Calu3 (cell line): ENCODE measurements around the gene PARVG. TPM values are rescaled to one million over a fixed set of nuclear protein-coding genes. Genes with fewer than 3 reads are reported as not detected.

Experiments
- BruUV-seq: library from RNA; stranded (reverse); fragments of 400-500 nt; replicated peaks from 2 replicates; lab custom pipeline; 2021; lab: Mats Ljungman, UMichigan
- CTCF ChIA-PET: fragments of 300-600 bp; sonication (Branson Sonifier 250); formaldehyde crosslinking; loops from one replicate; lab custom pipeline; 2022; ENCODE audit warnings: antibody characterized with exemption; lab: Charles Lee
- DNase-seq: peaks from one replicate; pipeline ENCODE4 v3.0.0; 2022
- H3K27ac Mint-ChIP-seq: one replicate; pipeline ENCODE4 v1.8.0; 2022; ENCODE audit warnings: mixed read lengths; ENCODE audit not compliant: unreplicated experiment
- H3K27me3 Mint-ChIP-seq: one replicate; pipeline ENCODE4 v1.8.0; 2022; ENCODE audit warnings: mixed read lengths; ENCODE audit not compliant: unreplicated experiment
- H3K36me3 Mint-ChIP-seq: one replicate; pipeline ENCODE4 v1.8.0; 2022; ENCODE audit warnings: mild to moderate bottlenecking, moderate library complexity, mixed read lengths; ENCODE audit not compliant: insufficient read depth, unreplicated experiment
- H3K4me1 Mint-ChIP-seq: one replicate; pipeline ENCODE4 v1.8.0; 2022; ENCODE audit warnings: mild to moderate bottlenecking, low read depth, mixed read lengths; ENCODE audit not compliant: unreplicated experiment
- H3K4me3 Mint-ChIP-seq: one replicate; pipeline ENCODE4 v1.8.0; 2022; ENCODE audit warnings: mild to moderate bottlenecking, low read depth, moderate library complexity, mixed read lengths; ENCODE audit not compliant: unreplicated experiment
- H3K9me3 Mint-ChIP-seq: one replicate; pipeline ENCODE4 v1.8.0; 2022; ENCODE audit warnings: low read depth, mixed read lengths; ENCODE audit not compliant: unreplicated experiment
- CTCF ChIP-seq: fragments of 200-600 bp; IDR thresholded peaks from one replicate; pipeline ENCODE4 v1.8.0; 2022; ENCODE audit warnings: antibody characterized with exemption; ENCODE audit not compliant: unreplicated experiment
- intact Hi-C: fragments of 100-400 bp; cut with micrococcal nuclease; formaldehyde crosslinking; loops from one replicate; pipeline ENCODE4 v1.10.0; 2022; ENCODE audit not compliant: unreplicated experiment
- total RNA-seq: library from RNA; stranded (reverse); gene quantifications from 2 replicates; pipeline ENCODE4 v1.2.3, GENCODE V29; 2022

Gene PARVG
- total RNA-seq, 1 experiment from 2014 or later, result not detected

- Mint-ChIP-seq H3K27ac (no peak overlapping the region), H3K9me3 (no peaks in the 10 kb centered on the region), H3K27me3 (no peaks in the 10 kb centered on the region), H3K4me1 (no peaks in the 10 kb centered on the region), H3K4me3 (no peak overlapping the region), H3K36me3 (no peaks in the 10 kb centered on the region)
- no peak for TF ChIP-seq CTCF
- no TSS peak for BruUV-seq
- DNase-seq, result no peak
- intact Hi-C loops, result no loop called here
- CTCF ChIA-PET, result no interaction called here
Measured at GRCh38 chr22:44147008-44147645, 33.6 kb upstream of the PARVG start.

GRCh38 chr22:44147821-44148574 is 32.7 kb upstream of the PARVG start:
- H3K9me3 Mint-ChIP-seq, result no peaks in the 10 kb centered on the region
- CTCF ChIA-PET, result no interaction called here
- no peaks in the 10 kb centered on the region for H3K4me1 Mint-ChIP-seq
- intact Hi-C loops, result no loop called here
- H3K4me3 Mint-ChIP-seq, result no peak overlapping the region
- no peak for TF ChIP-seq CTCF
- no peak overlapping the region for H3K27ac Mint-ChIP-seq
- H3K36me3 Mint-ChIP-seq, result no peaks in the 10 kb centered on the region
- H3K27me3 Mint-ChIP-seq, result no peaks in the 10 kb centered on the region
- no peak for DNase-seq
- no TSS peak for BruUV-seq

GRCh38 chr22:44151676-44152075 is 29.0 kb upstream of the PARVG start:
- no peak overlapping the region for H3K4me3 Mint-ChIP-seq
- CTCF ChIA-PET, result no interaction called here
- no peaks in the 10 kb centered on the region for H3K27me3 Mint-ChIP-seq
- no peaks in the 10 kb centered on the region for H3K4me1 Mint-ChIP-seq
- no peaks in the 10 kb centered on the region for H3K36me3 Mint-ChIP-seq
- BruUV-seq, result no TSS peak
- intact Hi-C loops, result no loop called here
- no peak for TF ChIP-seq CTCF
- H3K9me3 Mint-ChIP-seq, result no peaks in the 10 kb centered on the region
- no peak for DNase-seq
- H3K27ac Mint-ChIP-seq, result no peak overlapping the region

- Mint-ChIP-seq H3K36me3 (no peaks in the 10 kb centered on the region), H3K27me3 (no peaks in the 10 kb centered on the region), H3K4me1 (no peaks in the 10 kb centered on the region), H3K4me3 (no peak overlapping the region), H3K9me3 (no peaks in the 10 kb centered on the region), H3K27ac (no peak overlapping the region)
- DNase-seq, result no peak
- CTCF ChIA-PET, result no interaction called here
- TF ChIP-seq CTCF, result no peak
- no TSS peak for BruUV-seq
- intact Hi-C loops, result no loop called here
Measured at GRCh38 chr22:44153710-44154109, 27.0 kb upstream of the PARVG start.
